Stimulated activated CD8-positive, alpha-beta memory T cell treated with anti-CD3 and anti-CD28 coated beads, Interleukin-12 subunit alpha, Interleukin-12 subunit beta, amount 100 ng/mL, for 4 hours (primary cell): ENCODE measurements around the gene ANO2.

Experiments used
- DNase-seq: peaks from one replicate; pipeline ENCODE4 v3.0.0-alpha.2; 2020; ENCODE audit warnings: low read depth

Gene ANO2

DNA sequence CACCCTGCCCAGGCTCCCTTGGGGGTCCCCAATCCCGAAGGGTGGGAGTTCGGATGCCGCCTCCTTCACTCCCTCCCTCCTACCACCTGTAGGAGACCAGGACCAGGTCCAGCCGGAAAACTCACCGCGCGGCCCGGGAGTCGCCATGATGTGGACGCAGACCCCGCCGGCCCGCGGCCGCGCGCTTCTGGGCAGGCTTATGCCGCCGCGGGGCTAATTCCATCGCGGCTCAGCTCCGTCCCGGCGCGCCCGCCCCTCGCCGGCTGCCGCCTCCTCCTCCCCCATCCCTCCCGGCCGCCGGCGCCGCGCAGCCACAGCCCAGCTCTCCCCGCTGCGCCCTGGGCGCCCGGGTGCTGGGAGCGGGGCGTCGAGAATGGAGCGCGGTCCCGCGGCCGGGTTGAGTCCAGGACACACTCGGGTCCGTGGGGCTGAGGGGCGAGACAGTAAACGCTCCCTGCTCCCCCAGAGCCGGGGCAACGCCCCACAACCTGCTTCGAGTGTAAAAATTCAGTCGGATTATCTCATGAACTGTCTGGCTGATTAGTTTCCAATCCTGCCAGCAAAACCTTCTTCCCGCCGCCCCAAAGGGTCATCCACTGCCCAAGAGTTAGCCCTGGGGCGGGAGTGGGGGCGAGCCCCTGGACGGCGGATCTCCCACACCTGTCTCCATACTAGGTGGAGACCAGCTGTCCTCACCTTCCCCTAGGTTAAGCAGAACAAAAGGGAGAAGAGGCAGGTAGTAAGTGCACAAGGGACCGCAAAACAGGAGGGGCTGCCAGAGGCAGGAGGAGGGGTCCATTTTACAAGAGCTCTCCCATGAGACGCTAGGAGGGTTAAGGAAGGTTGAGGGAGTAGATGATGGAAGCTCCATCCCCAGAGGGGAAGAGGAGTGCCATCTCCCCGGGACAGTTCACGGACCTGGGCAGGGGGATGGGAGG lies at the start of gene ANO2:
ANO2 (minus strand) TSS at position 189 of the 938 bp plus-strand sequence; CDS start at position 147, 42 bp downstream.
- no peak for DNase-seq

DNA sequence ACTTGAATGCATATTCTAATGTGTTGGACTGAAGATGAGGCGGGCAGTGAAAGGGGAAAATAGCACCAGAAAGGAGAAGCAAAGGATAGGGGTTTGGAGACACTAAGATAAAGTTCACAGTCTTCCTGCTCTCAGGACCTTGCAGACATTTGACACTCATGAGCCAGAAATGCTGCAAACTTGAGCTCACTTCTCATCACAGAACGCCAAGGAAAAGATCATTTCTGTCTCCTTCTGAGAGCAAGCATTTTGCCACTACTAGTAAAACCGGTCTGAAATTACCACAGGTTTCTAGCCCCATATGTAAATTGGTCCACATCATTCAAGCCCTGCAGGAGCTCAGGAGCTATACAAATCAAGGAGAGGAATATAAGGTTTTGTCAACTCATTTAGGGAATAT lies 44.6 kb upstream of the ANO2 start:
- DNase-seq = no peak

DNA sequence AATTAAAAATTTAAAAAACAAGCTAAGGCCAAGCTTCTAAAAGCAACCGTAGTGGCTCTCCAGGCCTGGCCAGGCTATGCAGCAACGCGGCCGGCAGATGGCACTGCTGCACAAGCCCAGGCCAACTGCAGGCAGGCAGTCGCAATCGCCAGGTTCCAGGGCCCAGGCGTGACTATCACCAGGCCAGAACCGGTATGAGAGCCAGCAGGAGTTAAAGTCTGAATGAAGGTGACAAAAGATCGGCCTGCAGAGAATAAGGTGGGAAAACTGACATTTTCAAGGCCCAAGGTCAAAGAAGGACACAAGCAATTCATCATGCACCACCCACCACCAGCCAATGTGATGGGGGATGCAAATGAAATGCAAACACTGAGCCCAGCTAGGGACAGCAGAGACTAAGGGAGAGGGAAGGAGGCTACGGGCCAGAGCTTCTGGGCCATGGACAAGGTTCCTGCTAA lies 43.6 kb upstream of the ANO2 start:
- DNase-seq = peak; percentile 30

DNA sequence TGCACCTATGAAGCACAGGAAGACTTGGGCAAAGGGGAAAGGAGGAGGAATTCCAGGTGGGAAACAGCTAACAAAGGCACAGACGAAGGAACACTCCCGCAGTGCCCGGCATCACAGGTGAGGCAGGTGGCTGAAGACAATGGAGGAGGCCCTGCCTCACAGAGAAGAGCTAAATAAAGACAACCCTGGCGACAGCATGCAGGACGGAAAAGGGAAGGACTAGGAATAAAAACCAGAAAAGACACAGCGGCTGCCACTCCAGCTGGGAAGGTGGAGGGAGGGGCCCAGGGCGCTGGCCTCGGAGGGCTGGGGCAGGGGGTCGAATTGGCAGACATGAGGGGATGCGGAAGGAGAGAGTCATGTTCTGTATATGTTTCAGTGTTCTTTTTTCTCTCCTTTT lies 43.0 kb upstream of the ANO2 start:
- no peak for DNase-seq

DNA sequence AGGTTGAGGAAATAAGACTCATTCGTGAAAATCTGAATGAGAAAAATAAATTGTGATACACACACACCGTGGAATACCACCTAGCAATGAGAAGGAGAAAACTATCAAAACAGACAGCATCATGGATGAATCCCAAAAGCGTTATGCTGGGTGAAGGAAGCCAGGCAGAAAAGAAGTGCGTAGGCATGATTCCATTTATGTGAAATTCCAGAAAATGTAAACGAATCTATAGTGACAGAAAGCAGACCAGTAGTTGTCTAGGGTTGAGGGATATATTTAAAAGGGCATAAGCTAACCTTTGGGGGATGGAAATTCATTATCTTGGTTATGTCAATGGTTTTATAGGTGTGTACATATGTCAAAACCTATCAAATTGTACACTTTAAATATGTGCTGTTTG lies 42.5 kb upstream of the ANO2 start:
- no peak for DNase-seq

DNA sequence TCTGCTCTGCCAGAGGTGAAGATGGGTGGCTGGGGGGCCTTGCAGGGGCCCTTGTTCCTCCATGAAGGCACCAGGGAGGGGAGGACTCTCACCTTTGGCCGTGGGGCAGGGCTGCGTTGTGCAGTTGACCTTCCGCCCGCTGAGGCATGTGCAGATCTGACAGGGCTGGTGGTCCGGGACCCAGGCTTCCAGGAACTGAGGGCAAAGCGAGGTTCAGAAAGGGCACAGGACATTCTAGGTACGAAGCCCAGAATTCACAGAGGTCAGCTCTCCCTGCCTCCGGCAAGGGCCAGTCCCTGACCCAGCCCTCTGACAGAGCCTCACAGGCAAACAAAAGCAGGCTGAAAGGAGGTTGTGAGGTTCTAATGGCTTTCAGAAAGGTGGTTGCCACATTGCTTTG lies 40.4 kb upstream of the ANO2 start:
- DNase-seq = no peak

DNA sequence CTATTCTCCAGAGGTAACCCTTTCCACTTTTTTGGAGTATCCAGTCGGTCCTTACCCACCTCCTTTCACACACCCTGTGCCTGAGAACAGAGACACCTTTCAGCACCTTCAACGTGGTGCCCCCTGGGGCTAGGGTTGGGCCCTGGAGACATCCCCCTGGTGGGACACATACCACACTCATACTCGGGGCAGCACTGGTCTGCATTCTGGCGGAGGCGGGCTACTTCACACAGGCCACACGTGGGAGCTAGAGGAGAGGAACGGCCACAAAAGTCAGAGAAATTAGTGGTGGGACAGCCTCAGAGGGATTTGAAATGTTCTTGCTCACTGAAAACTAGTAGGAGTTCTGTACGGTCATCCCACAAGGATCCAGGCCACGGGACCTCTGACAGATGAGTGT lies 39.8 kb upstream of the ANO2 start:
- no peak for DNase-seq

DNA sequence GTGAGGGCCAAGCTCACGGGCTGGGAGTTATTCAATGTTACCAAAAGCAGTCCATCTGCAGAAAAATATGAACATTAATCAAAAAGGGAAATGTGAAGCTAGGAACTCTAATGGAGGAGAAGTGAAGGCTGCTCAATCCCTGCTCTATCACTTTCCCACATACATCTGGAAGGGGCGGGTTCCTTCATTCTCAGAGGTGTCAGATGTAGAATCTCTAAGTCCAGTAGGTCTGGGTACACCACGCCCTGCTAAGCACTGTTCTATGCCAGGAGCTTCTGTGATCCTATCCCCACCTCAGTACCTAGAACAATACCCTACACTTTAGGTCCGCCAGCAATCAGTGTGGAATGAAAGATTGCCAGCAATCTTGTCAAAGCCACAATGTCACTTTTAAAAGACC lies 37.0 kb upstream of the ANO2 start:
- DNase-seq = no peak

DNA sequence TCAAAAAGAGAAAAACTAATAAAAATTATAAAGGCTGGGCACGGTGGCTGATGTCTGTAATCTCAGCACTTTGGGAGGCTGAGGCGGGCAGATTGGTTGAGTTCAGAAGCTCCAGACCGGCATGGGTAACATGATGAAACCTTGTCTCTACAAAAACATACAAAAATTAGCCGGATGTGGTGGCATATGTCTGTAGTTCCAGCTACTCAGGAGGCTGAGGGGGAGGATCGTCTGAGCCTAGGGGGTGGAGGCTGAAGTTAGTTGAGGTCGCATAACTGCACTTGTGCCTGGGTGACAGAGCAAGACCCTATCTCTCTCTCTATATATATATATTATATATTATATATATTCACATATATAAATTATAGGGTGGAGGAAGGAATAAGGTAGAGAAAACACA lies 32.5 kb upstream of the ANO2 start:
- no peak for DNase-seq

DNA sequence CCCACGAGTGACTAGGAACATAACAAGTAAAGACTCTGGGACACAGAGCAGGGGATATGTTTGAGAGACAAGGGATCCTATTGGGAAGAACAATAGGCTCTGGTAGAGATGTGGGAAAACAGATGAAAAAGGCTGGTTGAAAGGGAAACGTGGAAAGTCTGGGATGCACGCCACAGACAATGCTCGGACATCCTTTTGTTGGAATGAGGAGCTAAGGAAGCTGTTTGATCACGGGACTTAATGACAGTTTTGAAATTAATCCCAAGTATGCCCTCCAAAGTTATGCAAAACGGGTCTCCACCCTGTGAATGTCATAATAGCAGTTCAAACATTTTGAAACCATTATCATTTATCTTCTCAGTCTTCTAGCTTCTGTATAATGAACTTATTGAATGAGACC lies 31.7 kb upstream of the ANO2 start:
- no peak for DNase-seq

DNA sequence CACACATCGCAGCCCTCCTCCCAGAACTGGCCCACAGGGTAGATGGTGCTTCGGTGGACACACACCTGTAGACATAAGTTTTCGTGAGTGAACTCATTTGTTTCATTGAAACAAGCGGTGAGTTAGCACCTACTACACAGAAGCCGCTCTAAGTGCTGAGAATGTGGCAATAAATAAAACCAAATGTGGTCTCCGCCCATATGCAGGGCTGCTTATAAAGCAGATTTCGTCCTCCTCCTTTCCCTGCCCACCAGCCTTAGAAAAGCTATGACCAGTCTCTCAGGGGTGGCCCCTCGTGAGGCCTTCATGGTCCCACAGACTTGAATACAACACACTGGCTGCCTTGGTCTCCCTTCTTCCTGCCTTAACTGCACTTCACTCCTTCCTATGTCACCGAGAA lies 31.1 kb upstream of the ANO2 start:
- DNase-seq = no peak

DNA sequence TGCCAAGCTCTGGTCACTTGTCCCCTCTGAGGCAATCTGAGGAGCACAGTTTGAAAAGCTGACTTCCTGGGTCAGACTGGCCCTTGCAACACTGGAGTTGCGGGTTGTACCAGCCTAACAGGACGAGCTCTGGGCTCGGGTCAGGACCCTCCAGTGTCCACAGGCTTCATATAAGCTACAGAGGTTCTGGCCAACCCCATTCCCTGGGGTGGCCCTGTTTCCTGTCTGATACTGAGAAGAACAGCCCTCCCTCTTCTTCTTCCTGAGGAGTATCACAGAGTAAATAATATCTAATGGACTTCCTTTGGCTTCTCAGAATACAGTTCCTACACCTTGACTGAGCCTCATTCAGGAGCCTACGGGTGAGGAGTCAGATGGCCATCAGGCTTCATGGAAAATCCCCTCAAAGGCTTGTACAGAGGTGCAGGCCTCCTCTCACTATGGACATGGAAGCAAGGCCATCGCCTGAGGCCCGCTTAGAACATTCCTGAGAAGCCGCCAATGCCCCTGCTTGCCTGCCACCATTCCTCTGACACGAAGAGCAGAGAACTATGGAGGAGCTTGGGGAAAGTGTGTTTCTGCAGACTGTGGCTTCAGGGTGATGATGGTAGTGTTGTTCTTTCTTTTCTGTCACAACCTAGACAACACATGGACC lies 28.5 kb upstream of the ANO2 start:
- DNase-seq = no peak

DNA sequence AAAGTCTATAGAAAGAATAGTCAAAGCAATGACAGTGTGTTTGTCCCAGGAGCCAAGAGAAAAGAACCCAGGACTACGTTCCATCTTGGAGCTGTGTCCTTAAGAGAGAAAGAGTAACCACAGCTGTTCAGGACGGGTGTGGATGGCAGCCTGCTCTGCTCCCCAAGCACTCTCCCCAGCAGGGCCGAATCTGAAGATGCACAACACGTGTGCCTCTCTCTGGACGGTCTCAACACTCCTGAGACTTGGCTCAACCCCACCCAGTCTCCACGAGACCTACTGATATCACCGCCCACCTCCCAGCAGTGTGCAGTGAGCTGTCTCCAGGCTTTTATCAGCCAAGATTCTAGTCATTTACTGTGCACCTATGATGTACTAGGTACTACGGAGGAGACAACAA lies 27.3 kb upstream of the ANO2 start:
- no peak for DNase-seq

DNA sequence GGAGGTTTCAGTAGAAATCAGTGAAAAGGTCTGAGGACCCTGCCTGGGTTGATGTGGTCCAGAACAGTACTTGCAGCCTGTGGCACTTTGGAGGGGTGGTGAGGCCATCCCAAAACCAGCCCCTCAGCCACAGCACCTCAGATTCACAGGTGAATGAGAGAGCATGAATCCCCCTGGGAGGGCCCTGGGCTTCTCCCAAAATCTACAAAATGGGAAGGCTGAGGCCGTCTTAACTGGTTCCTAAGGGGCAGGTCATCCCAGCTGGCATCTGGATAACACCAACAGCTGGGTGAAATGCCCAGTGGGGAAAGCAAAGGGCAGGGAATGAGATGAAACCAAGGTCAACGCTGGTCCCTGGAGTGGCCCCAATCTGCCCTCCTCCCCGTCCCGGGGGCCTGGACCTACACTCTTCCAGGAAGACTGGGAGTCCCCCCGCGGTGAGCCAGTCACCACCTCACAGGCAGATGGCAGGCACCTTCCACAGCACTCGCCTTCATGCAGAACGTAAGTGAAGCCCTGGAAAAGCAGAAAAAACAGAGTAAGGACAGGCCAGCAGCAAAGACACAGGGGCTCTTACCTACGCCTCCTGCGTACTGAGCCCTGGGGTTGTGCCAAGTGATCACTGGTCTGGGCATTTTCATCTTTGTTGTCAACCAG lies 26.3 kb upstream of the ANO2 start:
- no peak for DNase-seq

DNA sequence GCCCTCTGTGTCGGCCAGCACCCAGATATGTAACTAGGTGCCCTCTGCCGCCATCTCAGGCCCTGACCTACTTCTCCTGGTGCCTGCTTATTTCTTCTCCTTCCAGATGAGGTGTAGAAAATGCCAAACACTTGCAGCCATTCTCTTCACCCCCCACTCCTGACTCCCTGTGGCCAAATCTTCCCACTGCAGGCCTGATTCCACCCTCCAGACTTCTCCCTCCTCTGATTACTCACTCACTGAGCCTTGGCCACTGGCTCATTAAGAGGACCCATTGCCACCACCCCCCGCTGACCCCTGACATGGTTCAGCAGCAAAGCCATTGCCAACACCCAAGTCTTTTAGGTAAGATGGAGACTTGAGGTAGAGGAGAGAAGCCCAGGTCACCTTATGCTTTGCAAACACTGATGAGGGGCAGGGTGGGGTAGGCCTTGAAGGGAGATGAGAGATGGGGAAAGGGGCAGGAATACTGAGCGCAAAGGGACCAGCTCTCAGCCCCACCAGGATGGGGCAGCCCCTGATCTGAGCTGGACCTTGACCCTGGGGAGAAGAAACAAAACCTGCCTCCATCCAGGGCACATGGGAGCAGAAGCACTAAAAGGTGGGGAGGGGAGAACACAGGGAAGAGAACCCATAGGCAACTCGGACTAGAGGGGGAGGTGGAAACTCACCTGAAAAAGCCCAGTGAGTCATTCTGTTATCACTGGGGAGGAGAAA lies 25.1 kb upstream of the ANO2 start:
- no peak for DNase-seq

DNA sequence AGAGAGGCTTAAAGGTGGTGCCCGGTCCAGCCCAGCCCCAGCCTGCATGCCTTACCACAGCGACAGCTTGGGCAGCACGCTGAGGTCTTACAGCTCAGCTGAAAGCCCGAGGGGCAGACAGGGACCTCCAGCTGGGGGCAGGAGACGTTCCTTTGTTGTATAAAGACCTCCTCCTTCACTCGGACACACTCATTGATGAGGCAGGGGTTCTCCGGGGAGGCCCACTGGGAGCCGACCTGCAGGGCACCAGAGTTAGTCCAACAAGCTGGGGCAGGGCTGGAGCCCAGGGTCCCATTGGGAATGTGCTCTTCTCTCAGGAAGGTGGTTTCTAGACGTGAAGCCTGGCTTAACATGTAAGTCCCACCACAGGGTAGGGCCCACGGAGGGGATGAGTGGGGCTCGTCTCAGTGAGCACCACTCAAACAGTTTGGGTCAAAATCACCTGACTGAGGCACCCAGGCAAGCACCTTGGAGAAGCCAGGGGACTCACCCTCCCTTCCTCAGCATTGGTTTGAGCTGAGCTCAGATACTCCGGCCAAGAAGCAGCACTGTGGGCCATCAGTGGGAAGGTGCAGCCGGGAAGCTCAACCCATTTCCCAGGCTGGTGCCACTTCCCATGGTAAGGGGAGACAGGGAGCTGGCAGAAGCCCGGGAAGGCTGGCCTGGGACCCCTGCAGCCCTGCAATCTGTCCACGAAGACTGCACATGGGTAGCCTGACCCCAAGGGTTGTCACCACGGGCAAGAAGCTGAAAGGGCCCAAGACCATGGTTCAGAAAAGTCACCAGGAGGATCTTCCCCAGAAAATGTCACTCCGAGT lies 24.3 kb upstream of the ANO2 start:
- no peak for DNase-seq

DNA sequence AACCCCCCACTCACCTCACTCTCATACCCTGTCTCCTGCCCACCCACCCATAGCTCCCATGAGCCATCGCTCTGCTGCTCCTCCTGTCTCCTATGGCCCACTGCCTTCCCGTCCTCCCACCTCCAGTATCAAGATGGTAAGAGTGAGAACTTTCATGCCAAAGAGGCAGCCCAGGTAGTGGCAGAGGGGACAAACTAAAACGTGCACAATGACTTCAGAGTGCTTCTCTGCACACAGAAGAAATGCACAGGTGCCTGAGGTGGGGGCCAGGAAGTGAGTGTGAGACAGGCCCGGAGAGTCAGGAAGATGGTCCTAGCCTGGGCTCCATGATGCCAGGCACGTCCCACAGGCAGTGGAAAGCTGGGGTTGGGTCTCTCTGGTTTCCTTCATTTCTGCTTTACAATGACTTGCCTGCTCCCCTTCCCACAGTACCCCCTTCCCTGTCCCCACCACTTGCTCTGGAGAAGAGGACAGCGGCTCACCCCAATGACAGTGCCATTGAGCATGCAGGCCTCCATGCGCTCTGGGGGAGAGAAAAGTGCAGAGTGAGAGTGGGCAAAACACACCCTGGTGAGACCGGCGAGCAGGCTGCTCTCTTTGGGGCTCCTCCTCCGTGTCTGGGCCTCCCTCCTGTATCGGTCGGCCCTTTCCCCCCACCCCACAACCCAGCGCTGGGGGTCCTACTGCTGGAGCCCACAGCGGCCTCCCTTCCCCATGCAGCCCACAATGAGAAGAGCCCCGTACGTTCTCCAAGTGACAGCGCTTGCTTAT lies 22.8 kb upstream of the ANO2 start:
- DNase-seq = no peak

DNA sequence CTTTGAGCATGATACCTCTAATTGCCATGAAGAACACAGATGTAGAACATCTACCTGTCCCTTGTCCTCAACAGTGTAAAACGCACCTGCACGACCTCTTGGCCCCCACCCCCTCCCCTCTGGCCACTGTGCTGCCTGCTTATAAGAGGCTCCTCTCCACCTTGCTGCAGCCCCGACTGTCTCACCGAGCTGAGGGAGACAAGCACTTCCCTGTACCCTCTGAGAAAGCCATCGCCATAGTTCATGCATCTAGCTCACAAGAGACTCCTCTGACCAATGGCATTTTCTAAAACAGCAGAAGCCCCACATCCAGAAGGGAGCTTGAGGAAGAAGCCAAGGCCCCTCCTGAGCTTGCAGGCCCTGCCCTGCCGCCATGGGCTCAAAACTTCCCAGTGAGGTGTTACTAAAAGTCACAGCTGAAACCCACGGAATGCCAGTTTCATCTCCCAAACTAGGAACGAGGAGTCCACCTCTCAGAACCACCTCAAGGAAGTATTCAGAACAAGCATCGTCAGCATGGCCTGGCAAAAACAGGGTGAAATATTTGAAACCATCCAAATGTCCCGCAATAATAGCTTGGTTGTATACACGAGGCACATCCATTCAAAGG lies 21.5 kb upstream of the ANO2 start:
- DNase-seq = no peak

DNA sequence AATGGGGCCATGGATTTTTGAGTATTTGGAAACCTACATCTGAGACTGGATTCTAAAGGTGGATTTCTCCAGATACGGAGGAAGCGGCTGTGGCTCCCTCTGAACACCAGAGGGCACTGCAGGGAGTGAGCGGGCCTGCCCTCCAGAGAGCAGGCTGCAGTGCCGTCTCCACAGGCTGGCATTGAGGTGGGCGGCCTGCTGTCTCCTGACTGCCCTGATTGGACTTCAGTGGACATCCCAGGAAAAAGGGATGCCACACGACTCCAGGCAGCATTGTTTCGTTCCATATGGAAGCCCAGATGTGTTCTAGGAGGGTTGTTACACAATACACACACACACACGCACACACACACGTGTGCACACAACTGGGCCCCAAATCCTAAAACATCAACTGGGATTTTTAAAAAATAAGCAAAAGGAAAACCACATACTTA lies 20.9 kb upstream of the ANO2 start:
- DNase-seq = peak; percentile 4
